Mesenchymal stem cell (in vitro differentiated cells and primary cell): ENCODE measurements around the gene ADAM10.

ENCODE experiments used
- DNase-seq: peaks from one replicate; pipeline ENCODE4 v3.0.0-alpha.2; 2013
- H2AFZ ChIP-seq: one replicate; pipeline ENCODE4 v1.6.1; 2013; ENCODE audit warnings: low read depth, mild to moderate bottlenecking, control low read depth, inconsistent platforms, low read length, moderate library complexity
- H2AK5ac ChIP-seq: 2 replicates; pipeline ENCODE4 v1.6.1; 2013; ENCODE audit warnings: low read length, moderate library complexity, mild to moderate bottlenecking, inconsistent platforms; ENCODE audit not compliant: severe bottlenecking
- H2BK120ac ChIP-seq: one replicate; pipeline ENCODE4 v1.6.1; 2013; ENCODE audit warnings: low read depth, mild to moderate bottlenecking, inconsistent platforms, low read length, moderate library complexity
- H2BK12ac ChIP-seq, 2 experiments: one replicate each; pipeline ENCODE4 v1.6.1; 2013; ENCODE audit warnings: inconsistent platforms in 2 of 2, low read length in 2 of 2, mild to moderate bottlenecking in 2 of 2, moderate library complexity in 2 of 2, control low read depth in 1 of 2
- H2BK15ac ChIP-seq: one replicate; pipeline ENCODE4 v1.6.1; 2013; ENCODE audit warnings: mild to moderate bottlenecking, low read depth, inconsistent platforms; ENCODE audit not compliant: poor library complexity, severe bottlenecking
- H2BK5ac ChIP-seq: 2 replicates; pipeline ENCODE4 v1.6.1; 2013; ENCODE audit warnings: low read depth, mild to moderate bottlenecking, low read length, control low read depth, inconsistent platforms; ENCODE audit not compliant: poor library complexity, severe bottlenecking
- H3K14ac ChIP-seq, 2 experiments: one replicate each; pipeline ENCODE4 v1.6.1; 2013; ENCODE audit warnings: inconsistent platforms in 2 of 2, low read length in 2 of 2, control low read depth in 1 of 2, mild to moderate bottlenecking in 1 of 2, moderate library complexity in 1 of 2
- H3K18ac ChIP-seq, 2 experiments: one replicate each; pipeline ENCODE4 v1.6.1; 2013; ENCODE audit warnings: inconsistent platforms in 2 of 2, low read length in 2 of 2, control low read depth in 1 of 2, low read depth in 1 of 2, mild to moderate bottlenecking in 1 of 2
- H3K23ac ChIP-seq, 2 experiments: one replicate each; pipeline ENCODE4 v1.6.1; 2013; ENCODE audit warnings: inconsistent platforms in 2 of 2, low read length in 2 of 2, mild to moderate bottlenecking in 2 of 2, moderate library complexity in 2 of 2, control low read depth in 1 of 2
- H3K27ac ChIP-seq: 2 replicates; pipeline ENCODE4 v1.5.1; 2013; ENCODE audit warnings: mild to moderate bottlenecking, moderate library complexity, low read length, control low read depth, inconsistent platforms; ENCODE audit not compliant: poor library complexity, severe bottlenecking
- H3K27me3 ChIP-seq, 2 experiments: 2 replicates each; pipeline versions ENCODE4 v1.6.1 to v1.7.0; 2013; ENCODE audit warnings: low read length in 2 of 2, mild to moderate bottlenecking in 2 of 2, moderate library complexity in 2 of 2, control low read depth in 1 of 2, inconsistent platforms in 1 of 2; ENCODE audit not compliant: control insufficient read depth in 1 of 2, insufficient read depth in 1 of 2
- H3K36me3 ChIP-seq, 2 experiments: 2 replicates each; pipeline versions ENCODE4 v1.6.1 to v1.7.0; 2013; ENCODE audit warnings: low read length in 2 of 2, control low read depth in 1 of 2, inconsistent platforms in 1 of 2, low read depth in 1 of 2, mild to moderate bottlenecking in 1 of 2; ENCODE audit not compliant: insufficient read depth in 2 of 2, control insufficient read depth in 1 of 2
- H3K4ac ChIP-seq, 2 experiments: one replicate each; pipeline ENCODE4 v1.6.1; 2013; ENCODE audit warnings: inconsistent platforms in 2 of 2, low read length in 2 of 2, mild to moderate bottlenecking in 2 of 2, moderate library complexity in 2 of 2, control low read depth in 1 of 2, low read depth in 1 of 2
- H3K4me1 ChIP-seq: 2 replicates; pipeline ENCODE4 v1.6.1; 2013; ENCODE audit warnings: low read depth, low read length, control low read depth; ENCODE audit not compliant: control insufficient read depth, insufficient read depth
- H3K4me2 ChIP-seq: 2 replicates; pipeline ENCODE4 v1.6.1; 2013; ENCODE audit warnings: low read length, mild to moderate bottlenecking, inconsistent platforms; ENCODE audit not compliant: poor library complexity, severe bottlenecking
- H3K4me3 ChIP-seq, 2 experiments: 2 replicates each; pipeline versions ENCODE4 v1.5.1 to v1.7.0; 2013; ENCODE audit warnings: low read length in 2 of 2, mild to moderate bottlenecking in 2 of 2, control low read depth in 1 of 2, low read depth in 1 of 2; ENCODE audit not compliant: insufficient read depth in 1 of 2
- H3K79me1 ChIP-seq: replicated peaks from 2 replicates; pipeline ENCODE4 v1.6.1; 2013; ENCODE audit warnings: mild to moderate bottlenecking, control low read depth, low read length, inconsistent platforms; ENCODE audit not compliant: poor library complexity, severe bottlenecking
- H3K9ac ChIP-seq: 2 replicates; pipeline ENCODE4 v1.7.0; 2013; ENCODE audit warnings: mild to moderate bottlenecking, low read length, moderate library complexity
- H3K9me3 ChIP-seq: 2 replicates; pipeline ENCODE4 v1.7.0; 2013; ENCODE audit warnings: mild to moderate bottlenecking, low read length; ENCODE audit not compliant: control insufficient read depth
- H4K8ac ChIP-seq: one replicate; pipeline ENCODE4 v1.6.1; 2013; ENCODE audit warnings: inconsistent platforms, mild to moderate bottlenecking, low read length, moderate library complexity
- H4K91ac ChIP-seq: one replicate; pipeline ENCODE4 v1.6.1; 2013; ENCODE audit warnings: mild to moderate bottlenecking, low read length, inconsistent platforms
- WGBS: methylation state at CpG from one replicate; pipeline ENCODE4 v1.1.7; 2013; ENCODE audit warnings: mixed read lengths; 5-methylcytosine and 5-hydroxymethylcytosine counted together

The ADAM10 gene

DNA sequence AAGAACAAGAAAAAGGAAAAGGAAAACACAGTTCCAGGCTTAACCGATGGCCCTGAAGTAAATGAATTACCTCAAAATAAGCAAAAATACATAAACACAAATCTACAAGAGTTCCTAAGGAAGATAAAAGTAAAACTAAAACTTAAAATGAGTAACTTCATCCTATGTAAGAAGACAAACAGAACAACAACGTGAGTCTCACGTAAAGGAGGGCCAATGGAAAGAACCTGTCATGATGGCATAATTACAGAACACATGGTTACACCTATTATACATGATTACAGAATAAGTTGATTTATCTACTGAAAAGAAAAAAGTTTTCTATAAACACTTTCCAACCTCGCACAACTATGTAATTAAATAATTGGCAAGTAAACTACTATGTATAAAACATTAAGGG lies 42.1 kb downstream of the ADAM10 start:
- WGBS, result 100% methylated on average over 3 of the region's 4 CpGs

DNA sequence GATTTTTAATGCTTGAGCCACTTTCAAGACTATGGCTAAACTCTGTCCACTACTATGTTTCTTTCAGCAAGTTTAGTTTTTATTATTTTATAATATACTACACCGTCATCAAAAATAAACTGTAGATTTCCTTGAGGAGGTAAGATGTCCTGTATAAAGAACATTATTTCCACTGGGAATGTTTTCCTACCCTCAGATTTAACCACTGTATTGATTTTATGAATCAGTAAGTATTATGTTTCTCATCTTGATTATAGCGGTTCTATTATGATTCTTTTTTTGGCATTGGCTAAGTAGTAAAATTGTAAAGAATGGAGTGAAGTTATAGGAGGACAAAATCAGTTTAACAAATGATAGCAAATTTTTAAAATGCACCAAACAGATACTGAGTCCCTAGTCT lies 44.4 kb downstream of the ADAM10 start:
- Histone ChIP-seq H2BK12ac (no peak overlapping the region), H2BK15ac (no peak overlapping the region)
- WGBS, result no CpG with 5 or more reads among the region's 2 CpGs

More for the DNA sequence above, 42.1 kb downstream of the ADAM10 start:
- Histone ChIP-seq H3K4me1 (peaks cover 1% of the 10 kb centered on the region), H3K9me3 (no peaks in the 10 kb centered on the region), H3K14ac (no peak overlapping the region), H3K36me3 (peaks cover 9 to 40% of the 10 kb centered on the region in 2 experiments), H3K18ac (no peak overlapping the region), H3K23ac (no peak overlapping the region), H3K4ac (no peak overlapping the region), H4K8ac (no peak overlapping the region), H2AK5ac (no peak overlapping the region), H2BK15ac (no peak overlapping the region), H2BK12ac (no peak overlapping the region), H3K79me1 (peaks cover 7% of the 10 kb centered on the region), H3K27me3 (no peaks in the 10 kb centered on the region), H3K4me2 (no peak overlapping the region), H2AFZ (no peak overlapping the region), H3K4me3 (no peak overlapping the region), H4K91ac (no peak overlapping the region), H3K27ac (no peak overlapping the region), H2BK120ac (no peak overlapping the region), H2BK5ac (no peak overlapping the region), H3K9ac (no peak overlapping the region)
- DNase-seq, result no peak

DNA sequence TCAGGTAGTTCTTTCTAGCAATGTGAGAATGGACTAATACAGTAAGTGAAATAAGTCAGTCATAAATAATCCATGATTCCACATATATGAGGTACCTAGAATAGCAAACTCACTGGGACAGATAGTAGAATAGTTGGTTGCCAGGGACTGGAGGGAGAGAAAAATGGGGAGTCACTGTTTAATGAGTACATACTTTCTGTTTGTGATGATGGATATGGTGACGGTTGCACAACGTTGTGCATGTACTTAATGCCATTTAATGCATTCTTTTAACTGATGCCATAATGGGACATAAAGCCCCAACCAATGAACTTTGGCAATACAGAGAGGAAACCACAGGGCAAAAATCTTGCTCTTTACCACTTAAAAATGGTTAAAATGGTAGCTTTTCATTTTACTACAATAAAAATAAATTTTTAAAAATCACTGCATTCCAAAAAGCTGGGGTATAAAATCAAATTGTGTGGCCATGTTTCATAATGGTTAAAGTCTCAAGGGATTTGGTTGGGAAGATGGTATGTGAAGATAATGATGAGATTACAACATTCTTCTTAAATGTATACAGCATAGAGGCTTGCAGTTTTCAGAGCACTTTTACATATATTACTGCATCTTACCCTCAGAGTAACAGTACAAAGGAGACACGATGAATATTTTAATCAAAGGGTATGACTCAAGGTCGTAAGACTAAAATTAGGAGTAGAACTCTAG lies 45.2 kb downstream of the ADAM10 start:
- Histone ChIP-seq H2AK5ac (no peak overlapping the region), H3K36me3 (peaks cover 11 to 51% of the 10 kb centered on the region in 2 experiments), H3K18ac (no peak overlapping the region), H3K9me3 (peaks cover 6% of the 10 kb centered on the region), H3K4me2 (no peak overlapping the region), H3K23ac (no peak overlapping the region), H3K4me1 (no peaks in the 10 kb centered on the region), H3K4me3 (no peak overlapping the region), H2AFZ (no peak overlapping the region), H3K9ac (no peak overlapping the region), H2BK15ac (no peak overlapping the region), H2BK120ac (no peak overlapping the region), H3K79me1 (peaks cover 11% of the 10 kb centered on the region), H2BK5ac (no peak overlapping the region), H3K14ac (no peak overlapping the region), H2BK12ac (no peak overlapping the region), H3K27me3 (no peaks in the 10 kb centered on the region), H3K27ac (no peak overlapping the region), H4K91ac (no peak overlapping the region), H3K4ac (no peak overlapping the region), H4K8ac (no peak overlapping the region)
- whole genome bisulfite sequencing, result 79% methylated on average over 4 of the region's 4 CpGs
- DNase-seq, result peak; percentile 42

More for the DNA sequence above, 44.4 kb downstream of the ADAM10 start:
- Histone ChIP-seq H2BK5ac (no peak overlapping the region), H4K8ac (no peak overlapping the region), H2BK120ac (no peak overlapping the region), H3K36me3 (peaks cover 9 to 51% of the 10 kb centered on the region in 2 experiments), H4K91ac (no peak overlapping the region), H2AK5ac (no peak overlapping the region), H3K9ac (no peak overlapping the region), H3K79me1 (peaks cover 9% of the 10 kb centered on the region), H3K14ac (no peak overlapping the region), H3K4me3 (no peak overlapping the region), H3K4me2 (no peak overlapping the region), H3K4ac (no peak overlapping the region), H2AFZ (no peak overlapping the region), H3K9me3 (no peaks in the 10 kb centered on the region), H3K27me3 (no peaks in the 10 kb centered on the region), H3K18ac (no peak overlapping the region), H3K4me1 (peaks cover 1% of the 10 kb centered on the region), H3K27ac (no peak overlapping the region), H3K23ac (no peak overlapping the region)
- DNase-seq, result no peak

DNA sequence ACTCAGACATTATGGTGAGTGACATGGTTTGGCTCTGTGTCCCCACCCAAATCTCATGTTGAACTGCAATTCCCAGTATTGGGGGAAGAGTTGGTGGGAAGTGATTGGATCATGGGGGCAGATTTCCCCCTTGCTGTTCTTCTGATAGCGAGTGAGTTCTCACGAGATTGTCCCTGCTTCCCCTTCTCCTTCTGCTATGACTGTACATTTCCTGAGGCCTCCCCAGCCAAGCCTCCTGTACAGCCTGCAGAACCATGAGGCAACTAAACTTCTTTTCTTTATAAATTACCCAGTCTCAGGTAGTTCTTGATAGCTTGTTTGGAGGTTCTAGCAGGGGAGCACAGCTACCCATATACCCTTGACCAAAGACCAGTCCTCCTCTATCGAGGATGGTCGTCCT lies 45.9 kb downstream of the ADAM10 start:
- peaks cover 13% of the 10 kb centered on the region for H3K9me3 ChIP-seq
- no peak overlapping the region for H3K23ac ChIP-seq
- no peak overlapping the region for H2AFZ ChIP-seq
- no peak overlapping the region for H3K4me3 ChIP-seq
- H2AK5ac ChIP-seq, result no peak overlapping the region
- WGBS, result 96% methylated on average over 4 of the region's 4 CpGs
- H3K4me2 ChIP-seq, result no peak overlapping the region
- peak overlapping the region in 1 of 2 experiments; percentile 23 for H3K18ac ChIP-seq
- no peak overlapping the region for H2BK15ac ChIP-seq
- peaks cover 11 to 55% of the 10 kb centered on the region in 2 experiments for H3K36me3 ChIP-seq
- no peak for DNase-seq
- H3K27me3 ChIP-seq, result no peaks in the 10 kb centered on the region
- no peak overlapping the region for H3K9ac ChIP-seq
- H4K91ac ChIP-seq, result no peak overlapping the region
- peaks cover 11% of the 10 kb centered on the region for H3K79me1 ChIP-seq
- no peak overlapping the region for H3K4ac ChIP-seq
- H2BK12ac ChIP-seq, result peak overlapping the region in 1 of 2 experiments; percentile 12
- no peak overlapping the region for H4K8ac ChIP-seq
- no peaks in the 10 kb centered on the region for H3K4me1 ChIP-seq
- no peak overlapping the region for H2BK5ac ChIP-seq
- no peak overlapping the region for H3K14ac ChIP-seq
- peak overlapping the region; percentile 49 for H2BK120ac ChIP-seq
- no peak overlapping the region for H3K27ac ChIP-seq
